H1 (cell line): ENCODE measurements around the gene PCNP. TPM values are rescaled to one million over a fixed set of nuclear protein-coding genes. Genes with fewer than 3 reads are reported as not detected.

ENCODE experiments used
- CTCF ChIA-PET: fragments of 300-600 bp; sonication (Branson Sonifier 250); formaldehyde crosslinking; loops from one replicate; lab custom pipeline; 2021; ENCODE audit not compliant: partially characterized antibody; lab: Charles Lee
- POLR2A ChIA-PET: fragments of 300-600 bp; sonication (Branson Sonifier 250); formaldehyde crosslinking; loops from one replicate; lab custom pipeline; 2021; ENCODE audit warnings: inconsistent platforms; ENCODE audit not compliant: partially characterized antibody; lab: Charles Lee
- DNase-seq, 2 experiments: peaks; one replicate each; pipeline versions ENCODE4 v3.0.0 to v3.0.0-alpha.2; 2010 to 2022; ENCODE audit warnings: low spot score in 2 of 2, low read depth in 1 of 2, mixed read lengths in 1 of 2
- FAIRE-seq: peaks from 2 replicates; lab custom pipeline; 2011; peaks lifted over from hg19 to GRCh38; lab: Jason Lieb, UNC
- H2AFZ ChIP-seq: 2 replicates; pipeline ENCODE4 v1.8.1; 2012; ENCODE audit warnings: low read length, inconsistent platforms
- H2AK5ac ChIP-seq: 2 replicates; pipeline ENCODE4 v1.6.1; 2013; ENCODE audit warnings: low read depth, low read length
- H2BK120ac ChIP-seq: replicated peaks from 2 replicates; pipeline ENCODE3; 2013; ENCODE audit warnings: low read depth, low read length, inconsistent platforms
- H2BK12ac ChIP-seq: 2 replicates; pipeline ENCODE4 v1.6.1; 2013; ENCODE audit warnings: low read depth, low read length
- H2BK15ac ChIP-seq: 2 replicates; pipeline ENCODE4 v1.6.1; 2013; ENCODE audit warnings: low read length
- H2BK20ac ChIP-seq: 2 replicates; pipeline ENCODE4 v1.6.1; 2013; ENCODE audit warnings: low read length
- H2BK5ac ChIP-seq: 2 replicates; pipeline ENCODE4 v1.6.1; 2013; ENCODE audit warnings: low read depth, low read length
- H3K14ac ChIP-seq: 2 replicates; pipeline ENCODE4 v1.6.1; 2013; ENCODE audit warnings: inconsistent platforms; ENCODE audit not compliant: insufficient read length
- H3K18ac ChIP-seq: 2 replicates; pipeline ENCODE4 v1.6.1; 2013; ENCODE audit warnings: low read length; ENCODE audit errors: extremely low read depth
- H3K23ac ChIP-seq: 2 replicates; pipeline ENCODE4 v1.6.1; 2013; ENCODE audit warnings: inconsistent platforms; ENCODE audit not compliant: insufficient read length
- H3K23me2 ChIP-seq: 2 replicates; pipeline ENCODE4 v1.6.1; 2013; ENCODE audit warnings: low read depth, low read length
- H3K27ac ChIP-seq: 2 replicates; pipeline ENCODE4 v1.6.1; 2011; ENCODE audit warnings: low read depth, low read length, inconsistent platforms
- H3K27me3 ChIP-seq, 4 experiments: replicated peaks in 1 of 4; 1 replicate in 1 of 4; 2 replicates in 3 of 4; pipeline versions ENCODE4 v1.6.1 to v1.8.1; 2011 to 2013; ENCODE audit warnings: low read length in 3 of 4, mild to moderate bottlenecking in 3 of 4, inconsistent platforms in 2 of 4, mixed read lengths in 2 of 4, moderate library complexity in 1 of 4; ENCODE audit not compliant: control insufficient read depth in 3 of 4, insufficient read depth in 3 of 4; ENCODE audit errors: extremely low read depth in 1 of 4
- H3K36me3 ChIP-seq, 4 experiments: 2 replicates each; pipeline versions ENCODE4 v1.6.1 to v1.8.1; 2011 to 2013; ENCODE audit warnings: mild to moderate bottlenecking in 4 of 4, low read length in 3 of 4, moderate library complexity in 2 of 4, control low read depth in 1 of 4, inconsistent platforms in 1 of 4; ENCODE audit not compliant: insufficient read depth in 4 of 4, control insufficient read depth in 2 of 4
- H3K4ac ChIP-seq: replicated peaks from 2 replicates; pipeline ENCODE3; 2013; ENCODE audit warnings: low read length, low read depth, mixed read lengths, inconsistent platforms; ENCODE audit not compliant: insufficient read length
- H3K4me1 ChIP-seq, 4 experiments: replicated peaks in 1 of 4; 1 replicate in 1 of 4; 2 replicates in 3 of 4; pipeline versions ENCODE4 v1.6.1 to v1.8.1; 2011 to 2013; ENCODE audit warnings: low read length in 3 of 4, inconsistent platforms in 2 of 4, mixed read lengths in 1 of 4; ENCODE audit not compliant: insufficient read depth in 4 of 4, control insufficient read depth in 3 of 4
- H3K4me2 ChIP-seq, 2 experiments: 2 replicates each; pipeline versions ENCODE4 v1.6.1 to v1.8.1; 2011 to 2013; ENCODE audit warnings: low read depth in 2 of 2, low read length in 2 of 2, control low read depth in 1 of 2, inconsistent platforms in 1 of 2, mild to moderate bottlenecking in 1 of 2; ENCODE audit not compliant: insufficient read depth in 1 of 2
- H3K4me3 ChIP-seq, 4 experiments: fragments of 200-600, 300-600 bp in 1 of 4; sonication (generic), shearing (Covaris generic), sonication (Bioruptor Twin) in 1 of 4; 2 replicates each; pipeline versions ENCODE4 v1.5.1 to v1.8.1; 2011 to 2016; ENCODE audit warnings: low read length in 4 of 4, low read depth in 3 of 4, control low read depth in 2 of 4, inconsistent platforms in 2 of 4, mild to moderate bottlenecking in 2 of 4, mixed read lengths in 1 of 4, moderate library complexity in 1 of 4; ENCODE audit not compliant: insufficient read depth in 2 of 4; ENCODE audit errors: extremely low read depth in 1 of 4
- H3K56ac ChIP-seq: replicated peaks from 2 replicates; pipeline ENCODE3; 2013; ENCODE audit warnings: low read depth, mild to moderate bottlenecking, mixed read lengths, low read length, inconsistent platforms; ENCODE audit not compliant: insufficient read length
- H3K79me1 ChIP-seq: 2 replicates; pipeline ENCODE4 v1.6.1; 2013; ENCODE audit warnings: low read depth, low read length, control low read depth
- H3K79me2 ChIP-seq, 2 experiments: 2 replicates each; pipeline versions ENCODE4 v1.6.1 to v1.8.1; 2012 to 2013; ENCODE audit warnings: low read length in 2 of 2, mild to moderate bottlenecking in 2 of 2, inconsistent platforms in 1 of 2; ENCODE audit not compliant: insufficient read depth in 2 of 2, control insufficient read depth in 1 of 2
- H3K9ac ChIP-seq, 4 experiments: replicated peaks in 1 of 4; 1 replicate in 1 of 4; 2 replicates in 3 of 4; pipeline versions ENCODE4 v1.6.1 to v1.8.1; 2011 to 2013; ENCODE audit warnings: low read depth in 3 of 4, low read length in 3 of 4, control low read depth in 2 of 4, mild to moderate bottlenecking in 2 of 4, moderate library complexity in 2 of 4, inconsistent platforms in 1 of 4; ENCODE audit errors: extremely low read depth in 1 of 4
- H3K9me3 ChIP-seq, 2 experiments: 2 replicates each; pipeline versions ENCODE4 v1.6.1 to v1.8.1; 2012 to 2013; ENCODE audit warnings: mild to moderate bottlenecking in 2 of 2, moderate library complexity in 2 of 2, control low read depth in 1 of 2, inconsistent platforms in 1 of 2, low read depth in 1 of 2, low read length in 1 of 2, mixed read lengths in 1 of 2; ENCODE audit not compliant: insufficient read depth in 2 of 2
- H4K20me1 ChIP-seq, 2 experiments: replicated peaks in 1 of 2; 2 replicates each; pipeline versions ENCODE3 to v1.8.1; 2011 to 2013; ENCODE audit warnings: inconsistent platforms in 2 of 2, low read length in 2 of 2, mild to moderate bottlenecking in 1 of 2; ENCODE audit not compliant: insufficient read depth in 2 of 2, control insufficient read depth in 1 of 2
- H4K5ac ChIP-seq: 2 replicates; pipeline ENCODE4 v1.6.1; 2013; ENCODE audit warnings: low read length, low read depth, mixed read lengths, inconsistent platforms; ENCODE audit not compliant: insufficient read length
- H4K8ac ChIP-seq: 2 replicates; pipeline ENCODE4 v1.8.0; 2013; ENCODE audit warnings: mild to moderate bottlenecking, moderate library complexity, low read length, inconsistent platforms; ENCODE audit not compliant: insufficient read depth; ENCODE audit errors: extremely low read depth
- H4K91ac ChIP-seq: replicated peaks from 2 replicates; pipeline ENCODE3; 2013; ENCODE audit warnings: low read length, mixed read lengths, inconsistent platforms; ENCODE audit not compliant: insufficient read length
- CREB1 ChIP-seq: IDR thresholded peaks from 2 replicates; pipeline ENCODE4 v1.6.1; 2012; ENCODE audit warnings: inconsistent platforms
- WGBS, 2 experiments: shearing (Covaris generic) in 1 of 2; methylation state at CpG; one replicate each; pipeline versions ENCODE4 v1.1.6 to v1.1.7; 2013 to 2015; ENCODE audit warnings: low lambda C conversion rate in 2 of 2, mixed read lengths in 2 of 2, inconsistent platforms in 1 of 2, low coverage in 1 of 2, missing lambda C conversion rate in 1 of 2; ENCODE audit not compliant: insufficient replicate concordance in 2 of 2, insufficient coverage in 1 of 2, insufficient read length in 1 of 2; ENCODE audit errors: extremely low coverage in 1 of 2, missing lambda C conversion rate in 1 of 2; 5-methylcytosine and 5-hydroxymethylcytosine counted together
- polyA plus RNA-seq, 7 experiments: library from polyadenylated mRNA; depleted of rRNA in 3 of 7; stranded (reverse) in 5 of 7; unstranded in 2 of 7; fragments of >200 nt in 5 of 7; fragments of 200-250 nt in 2 of 7; gene quantifications; 1 replicate in 5 of 7; 2 replicates in 1 of 7; 4 replicates in 1 of 7; pipeline versions ENCODE4 v1.2.1 to v1.2.3, GENCODE V29; 2011 to 2013; ENCODE audit warnings: missing spikeins in 2 of 7, mixed read lengths in 2 of 7
- total RNA-seq: library from RNA; stranded (reverse); fragmentation: NEBNext Ultra II Directional; extraction: Animal tissue kit (Norgen Biotek cat#: 25700); gene quantifications from 2 replicates; pipeline ENCODE4 v1.2.1, GENCODE V29; 2021

The PCNP gene
- total and polyA plus RNA-seq, 2 of the 8 experiments (the other 6 are each of a cell fraction or from before 2014, with no cell fraction given) = 29.1 to 192 TPM

DNA sequence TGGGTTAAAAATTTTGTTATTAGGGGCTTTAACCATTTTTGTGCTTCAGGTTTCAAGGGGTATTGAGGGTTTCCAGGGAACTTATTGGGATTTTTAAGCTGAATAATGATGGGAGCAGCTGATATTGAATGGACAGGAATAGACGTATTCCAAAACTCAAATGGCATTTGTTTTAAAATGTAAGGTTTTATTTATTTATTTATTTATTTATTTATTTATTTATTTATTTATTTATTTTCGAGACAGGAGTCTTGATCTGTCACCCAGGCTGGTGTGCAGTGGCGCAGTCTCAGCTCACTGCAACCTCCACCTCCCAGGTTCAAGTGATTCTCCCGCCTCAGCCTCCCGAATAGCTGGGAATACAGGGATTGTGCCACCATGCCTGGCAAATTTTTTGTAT, 38.8 kb upstream of the PCNP start:
- Histone ChIP-seq H2BK15ac (no peak overlapping the region), H3K14ac (no peak overlapping the region), H2AK5ac (no peak overlapping the region), H2BK5ac (no peak overlapping the region), H3K56ac (no peak overlapping the region), H3K4ac (no peak overlapping the region), H2BK20ac (no peak overlapping the region), H3K79me1 (no peaks in the 10 kb centered on the region), H4K8ac (no peak overlapping the region), H3K9ac (no peak overlapping the region), H3K23ac (no peak overlapping the region), H3K9me3 (no peaks in the 10 kb centered on the region), H3K4me2 (no peak overlapping the region), H2BK120ac (no peak overlapping the region), H2AFZ (no peak overlapping the region), H3K27me3 (no peaks in the 10 kb centered on the region), H3K27ac (no peak overlapping the region), H4K91ac (no peak overlapping the region), H2BK12ac (no peak overlapping the region), H3K4me3 (no peak overlapping the region), H3K36me3 (no peaks in the 10 kb centered on the region)
- WGBS, 2 experiments = 95% methylated on average over 5 of the region's 5 CpGs; no CpG with 5 or more reads in 1 of the 2 experiments
- CTCF ChIA-PET = no interaction called here
- DNase-seq = no peak
- TF ChIP-seq CREB1 = no peak
- TF ChIP-seq, all 59 proteins: peak for 0
- no peak overlapping the region for H4K5ac ChIP-seq
- FAIRE-seq = no peak
- peaks cover 0 to 16% (median 7%) of the 10 kb centered on the region in 4 experiments; a peak in 6 of 7 replicates for H3K4me1 ChIP-seq
- POLR2A ChIA-PET = interaction anchor here (1.3 kb wide), 1 partner anchor 26 kb away, joined by 3 read pairs; the partner anchor contains the start of gene TRMT10C
- no peaks in the 10 kb centered on the region for H3K79me2 ChIP-seq
- no peaks in the 10 kb centered on the region for H3K23me2 ChIP-seq
- H3K18ac ChIP-seq = no peak overlapping the region
- H4K20me1 ChIP-seq = no peaks in the 10 kb centered on the region
